Mucosa of rectum (tissue), 2 donors: ENCODE results near the gene RDH8.

Source experiments
- H3K27ac ChIP-seq, 2 donors: one replicate each; pipeline ENCODE4 v1.7.0; 2013; ENCODE audit warnings: inconsistent platforms in 2 of 2, low read depth in 2 of 2, low read length in 2 of 2
- H3K27me3 ChIP-seq, 2 donors: one replicate each; pipeline ENCODE4 v1.7.0; 2013; ENCODE audit warnings: low read length in 2 of 2; ENCODE audit not compliant: control insufficient read depth in 2 of 2, insufficient read depth in 2 of 2
- H3K36me3 ChIP-seq, 2 donors: one replicate each; pipeline ENCODE4 v1.7.0; 2013; ENCODE audit warnings: low read length in 2 of 2; ENCODE audit not compliant: control insufficient read depth in 2 of 2, insufficient read depth in 2 of 2
- H3K4me1 ChIP-seq, 2 donors: one replicate each; pipeline ENCODE4 v1.7.0; 2013; ENCODE audit warnings: low read length in 2 of 2, mild to moderate bottlenecking in 1 of 2; ENCODE audit not compliant: control insufficient read depth in 2 of 2, insufficient read depth in 2 of 2
- H3K4me3 ChIP-seq, 2 donors: one replicate each; pipeline ENCODE4 v1.7.0; 2013; ENCODE audit warnings: low read length in 2 of 2
- H3K9ac ChIP-seq, 2 donors: one replicate each; pipeline ENCODE4 v1.7.0; 2013; ENCODE audit warnings: low read length in 2 of 2, low read depth in 1 of 2, mild to moderate bottlenecking in 1 of 2
- H3K9me3 ChIP-seq, 2 donors: one replicate each; pipeline ENCODE4 v1.7.0; 2013; ENCODE audit warnings: low read length in 2 of 2; ENCODE audit not compliant: control insufficient read depth in 2 of 2
- donor health status: healthy.
- donor health status: Normal muscosa, but diverticular disease.

RDH8 gene

DNA sequence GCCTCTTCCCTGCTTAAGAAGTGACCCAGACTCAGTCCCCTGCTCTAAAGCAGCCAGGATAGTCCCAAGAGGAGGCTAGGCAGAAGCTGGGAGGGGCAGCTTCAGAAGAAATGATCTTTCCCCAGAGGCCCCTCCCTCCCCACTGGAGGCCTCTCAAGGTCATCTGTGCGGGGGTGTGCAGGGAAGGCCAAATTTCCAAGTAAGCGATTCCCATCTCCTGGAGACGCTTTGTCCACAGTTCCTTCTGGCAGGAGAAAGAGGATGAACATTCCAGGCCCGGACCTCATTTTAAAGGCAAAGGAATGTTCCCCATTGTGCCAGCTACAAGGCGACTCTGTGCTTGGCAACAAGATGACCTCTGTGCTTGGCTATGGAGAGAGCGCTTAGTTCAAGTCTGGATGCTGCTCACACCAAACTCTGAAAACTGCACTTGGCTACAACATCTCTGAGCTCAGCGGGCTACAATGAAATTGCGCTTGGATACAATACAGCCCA, 26.4 kb upstream of the RDH8 start:
- Histone ChIP-seq H3K4me3 (no peak overlapping the region), H3K27ac (no peak overlapping the region), H3K36me3 (no peaks in the 10 kb centered on the region)

DNA sequence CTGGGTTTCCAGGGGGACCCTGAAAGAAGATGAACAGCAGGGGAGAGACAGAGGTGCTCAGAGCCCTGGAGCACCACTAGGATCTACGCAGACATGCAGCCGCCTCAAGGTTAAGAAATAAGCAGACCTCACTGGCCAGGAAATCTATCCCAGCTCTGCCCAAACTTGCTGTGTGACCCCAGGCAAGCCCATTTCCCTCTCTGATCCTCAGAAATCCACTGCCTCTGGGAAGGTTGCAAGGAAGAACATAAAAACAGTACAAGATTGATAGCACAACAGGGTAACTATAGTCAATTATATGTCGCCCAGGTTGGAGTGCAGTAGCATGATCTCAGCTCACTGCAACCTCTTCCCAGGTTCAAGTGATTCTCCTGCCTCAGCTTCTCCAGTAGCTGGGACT, 23.8 kb upstream of the RDH8 start:
- no peaks in the 10 kb centered on the region for H3K36me3 ChIP-seq
- no peak overlapping the region for H3K4me3 ChIP-seq
- no peak overlapping the region for H3K27ac ChIP-seq
- no peaks in the 10 kb centered on the region for H3K27me3 ChIP-seq
- no peaks in the 10 kb centered on the region for H3K9me3 ChIP-seq
- H3K9ac ChIP-seq: no peak overlapping the region
- H3K4me1 ChIP-seq: no peaks in the 10 kb centered on the region

More for the DNA sequence above, 26.4 kb upstream of the RDH8 start:
- H3K9ac ChIP-seq: no peak overlapping the region
- no peaks in the 10 kb centered on the region for H3K9me3 ChIP-seq
- no peaks in the 10 kb centered on the region for H3K27me3 ChIP-seq
- no peaks in the 10 kb centered on the region for H3K4me1 ChIP-seq

DNA sequence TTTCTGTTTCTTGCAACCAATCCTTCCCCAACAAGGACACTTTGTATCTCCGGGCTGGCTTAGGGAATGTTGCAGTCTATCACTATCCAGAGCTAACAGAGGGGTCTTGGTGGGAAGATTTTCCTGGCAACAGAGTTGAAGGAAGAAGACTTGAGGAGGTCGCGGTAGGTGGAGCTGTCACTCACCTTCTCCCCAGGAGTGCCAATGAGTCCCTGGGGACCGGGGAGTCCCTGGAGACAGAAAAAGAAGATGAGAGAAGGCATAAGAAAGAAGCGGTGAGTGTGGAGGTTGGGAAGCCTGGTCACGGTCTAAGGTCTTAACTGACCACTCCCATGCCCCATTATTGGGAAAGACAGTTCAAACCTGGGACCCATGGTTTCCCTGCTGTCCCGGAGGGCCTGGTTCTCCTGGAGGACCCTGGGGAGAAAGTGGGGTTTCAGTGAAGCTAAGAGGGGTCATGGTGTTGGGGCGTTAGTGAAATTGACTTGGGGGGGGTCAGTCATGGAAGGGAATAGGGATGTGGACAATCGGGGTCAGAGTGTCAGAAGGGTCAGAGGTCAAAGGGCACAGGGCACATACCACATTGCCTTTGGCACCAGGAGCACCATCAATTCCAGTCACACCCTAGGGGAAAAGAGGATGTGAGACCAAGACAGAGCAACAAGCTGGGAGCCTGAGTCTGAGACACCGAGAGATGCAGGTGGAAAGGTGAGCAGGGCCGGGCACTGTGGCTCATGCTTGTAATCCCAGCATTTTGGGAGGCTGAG, 21.7 kb upstream of the RDH8 start:
- Histone ChIP-seq H3K4me1 (no peaks in the 10 kb centered on the region), H3K27ac (no peak overlapping the region), H3K9ac (no peak overlapping the region), H3K9me3 (no peaks in the 10 kb centered on the region), H3K27me3 (no peaks in the 10 kb centered on the region), H3K36me3 (no peaks in the 10 kb centered on the region), H3K4me3 (no peak overlapping the region)

DNA sequence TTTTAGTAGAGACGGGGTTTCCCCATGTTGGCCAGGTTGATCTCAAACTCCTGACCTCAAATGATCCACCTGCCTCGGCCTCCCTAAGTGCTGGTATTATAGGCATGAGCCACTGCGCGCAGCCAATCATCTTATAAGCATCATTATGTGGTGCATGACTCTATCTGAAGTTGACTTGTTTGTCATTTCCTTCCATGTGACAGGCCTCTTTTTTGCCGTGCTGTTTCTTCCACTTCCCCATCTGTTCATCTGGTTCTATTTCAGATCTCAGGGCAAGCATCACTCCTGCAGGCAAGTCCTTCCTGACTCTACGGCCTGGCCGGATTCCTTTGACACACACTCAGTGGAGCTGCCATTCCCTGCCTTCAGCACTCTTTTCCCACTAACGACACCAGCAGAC, 18.2 kb upstream of the RDH8 start:
- Histone ChIP-seq H3K36me3 (no peaks in the 10 kb centered on the region), H3K9me3 (no peaks in the 10 kb centered on the region), H3K4me1 (peaks cover 0 to 2% of the 10 kb centered on the region in 2 donors), H3K4me3 (no peak overlapping the region), H3K27ac (no peak overlapping the region), H3K27me3 (peaks cover 0 to 2% of the 10 kb centered on the region in 2 donors), H3K9ac (no peak overlapping the region)

DNA sequence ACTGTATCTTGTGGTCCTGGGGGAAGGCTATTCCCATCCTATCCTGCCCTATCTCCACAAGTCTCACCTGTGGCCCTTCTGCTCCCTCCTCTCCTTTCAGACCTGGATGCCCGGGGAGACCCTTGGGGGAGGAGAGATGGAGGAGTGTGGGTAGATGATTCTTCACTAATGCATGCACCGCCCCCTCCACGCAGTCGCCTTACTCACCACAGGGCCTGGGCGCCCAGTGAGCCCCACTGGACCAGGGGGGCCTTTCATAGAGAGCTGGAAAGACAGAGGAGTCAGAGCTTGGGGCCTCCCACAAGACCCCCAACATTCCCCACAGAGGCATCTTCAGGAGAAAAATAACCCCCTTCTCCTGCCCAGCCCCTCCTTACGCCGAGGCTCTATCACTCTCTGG, 17.3 kb upstream of the RDH8 start:
- peaks cover 0 to 3% of the 10 kb centered on the region in 2 donors for H3K4me1 ChIP-seq

GRCh38 chr19:9996541-9996940, 16.7 kb upstream of the RDH8 start:
- Histone ChIP-seq H3K27ac (no peak overlapping the region), H3K9ac (no peak overlapping the region), H3K36me3 (no peaks in the 10 kb centered on the region)

More for the DNA sequence above, 17.3 kb upstream of the RDH8 start:
- H3K9ac ChIP-seq: no peak overlapping the region
- H3K36me3 ChIP-seq: no peaks in the 10 kb centered on the region
- no peak overlapping the region for H3K4me3 ChIP-seq
- H3K27ac ChIP-seq: no peak overlapping the region
- H3K9me3 ChIP-seq: no peaks in the 10 kb centered on the region
- H3K27me3 ChIP-seq: peaks cover 0 to 2% of the 10 kb centered on the region in 2 donors

GRCh38 chr19:10000171-10000826, 13.0 kb upstream of the RDH8 start:
- H3K9ac ChIP-seq: no peak overlapping the region
- no peaks in the 10 kb centered on the region for H3K9me3 ChIP-seq
- H3K27ac ChIP-seq: no peak overlapping the region
- H3K36me3 ChIP-seq: no peaks in the 10 kb centered on the region
- H3K27me3 ChIP-seq: peaks cover 0 to 2% of the 10 kb centered on the region in 2 donors
- peaks cover 5 to 9% of the 10 kb centered on the region in 2 donors for H3K4me1 ChIP-seq
- H3K4me3 ChIP-seq: no peak overlapping the region

More at GRCh38 chr19:9996541-9996940, 16.7 kb upstream of the RDH8 start:
- Histone ChIP-seq H3K27me3 (peaks cover 0 to 2% of the 10 kb centered on the region in 2 donors), H3K4me3 (no peak overlapping the region), H3K4me1 (peaks cover 0 to 3% of the 10 kb centered on the region in 2 donors), H3K9me3 (no peaks in the 10 kb centered on the region)

- Histone ChIP-seq H3K27me3 (peaks cover 0 to 2% of the 10 kb centered on the region in 2 donors), H3K4me3 (no peak overlapping the region), H3K36me3 (no peaks in the 10 kb centered on the region), H3K4me1 (peaks cover 7 to 9% of the 10 kb centered on the region in 2 donors), H3K9ac (no peak overlapping the region), H3K9me3 (no peaks in the 10 kb centered on the region), H3K27ac (no peak overlapping the region)
These were observed 11.4 kb upstream of the RDH8 start for GRCh38 chr19:10001899-10002298.

DNA sequence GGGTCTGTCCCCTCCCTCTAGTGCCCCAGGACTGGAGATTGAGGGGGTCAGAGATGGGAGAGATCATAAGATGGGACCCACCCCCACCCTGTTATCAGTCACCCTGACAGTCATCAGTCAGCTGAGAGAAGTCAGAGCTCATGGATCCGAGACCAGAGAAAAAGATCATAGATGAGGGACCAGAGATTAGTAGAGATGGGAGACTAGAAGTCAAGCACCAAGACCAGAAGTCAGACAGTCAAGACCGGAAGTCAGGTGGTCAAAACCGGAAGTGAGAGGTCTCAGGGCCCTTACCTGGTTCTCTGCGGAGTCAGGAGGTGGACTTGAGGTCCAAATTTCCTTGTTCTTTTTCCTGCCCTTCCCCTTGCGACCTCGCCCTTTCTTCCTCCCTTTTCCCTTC, 10.0 kb upstream of the RDH8 start:
- Histone ChIP-seq H3K36me3 (no peaks in the 10 kb centered on the region), H3K27ac (no peak overlapping the region), H3K4me3 (no peak overlapping the region), H3K9ac (no peak overlapping the region), H3K27me3 (peaks cover 0 to 2% of the 10 kb centered on the region in 2 donors), H3K4me1 (peaks cover 7 to 9% of the 10 kb centered on the region in 2 donors), H3K9me3 (no peaks in the 10 kb centered on the region)

- peaks cover 8 to 9% of the 10 kb centered on the region in 2 donors for H3K4me1 ChIP-seq
- H3K27me3 ChIP-seq: peaks cover 8% of the 10 kb centered on the region in 2 donors
- no peak overlapping the region for H3K9ac ChIP-seq
- H3K4me3 ChIP-seq: no peak overlapping the region
- no peaks in the 10 kb centered on the region for H3K36me3 ChIP-seq
- no peak overlapping the region for H3K27ac ChIP-seq
- no peaks in the 10 kb centered on the region for H3K9me3 ChIP-seq
These were observed 8.7 kb upstream of the RDH8 start for GRCh38 chr19:10004617-10005016.
